HG02623 (cell line): ENCODE data around the gene SEC14L3.

Source experiments
- ATAC-seq: cut with Tn5 transposase; IDR thresholded peaks from one replicate; pipeline ENCODE4 v1.9.1; 2021; ENCODE audit warnings: moderate library complexity; ENCODE audit not compliant: unreplicated experiment

Gene SEC14L3

DNA sequence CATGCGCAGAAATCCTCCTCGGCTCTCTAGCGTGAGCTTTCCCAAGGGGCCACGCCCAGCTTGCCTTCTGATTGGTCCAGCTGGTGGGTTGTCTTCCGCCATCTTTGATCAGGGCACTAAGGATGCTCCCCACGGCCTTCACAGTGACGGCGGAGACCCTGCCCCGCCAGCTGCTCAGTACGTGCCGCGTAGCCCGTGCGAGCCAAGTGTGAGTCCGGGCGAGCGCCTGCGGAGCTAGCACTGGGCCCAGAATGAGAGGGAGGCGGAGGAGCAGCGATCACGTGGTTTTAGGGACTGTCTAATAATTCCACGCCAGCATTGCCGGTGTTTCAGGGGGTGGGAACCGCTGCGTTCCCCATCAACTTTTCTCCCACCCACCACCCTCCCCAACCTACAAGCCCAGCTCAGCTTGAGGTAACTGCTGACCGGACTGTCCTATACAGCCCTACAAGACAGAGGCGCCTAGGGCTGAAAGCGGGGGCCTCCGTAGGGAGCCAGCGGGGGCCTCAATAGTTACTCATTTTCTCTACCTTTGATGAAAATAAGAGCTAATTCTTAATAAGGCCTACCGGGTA is 47.8 kb downstream of the SEC14L3 start:
- peak; percentile 79 for ATAC-seq

- peak; percentile 23 for ATAC-seq
Observed at GRCh38 chr22:30423301-30423958, 48.4 kb downstream of the SEC14L3 start.

- no peak for ATAC-seq
Observed at GRCh38 chr22:30422481-30423300, 49.1 kb downstream of the SEC14L3 start.

- ATAC-seq: no peak
Observed at GRCh38 chr22:30421695-30422480, 49.9 kb downstream of the SEC14L3 start.

DNA sequence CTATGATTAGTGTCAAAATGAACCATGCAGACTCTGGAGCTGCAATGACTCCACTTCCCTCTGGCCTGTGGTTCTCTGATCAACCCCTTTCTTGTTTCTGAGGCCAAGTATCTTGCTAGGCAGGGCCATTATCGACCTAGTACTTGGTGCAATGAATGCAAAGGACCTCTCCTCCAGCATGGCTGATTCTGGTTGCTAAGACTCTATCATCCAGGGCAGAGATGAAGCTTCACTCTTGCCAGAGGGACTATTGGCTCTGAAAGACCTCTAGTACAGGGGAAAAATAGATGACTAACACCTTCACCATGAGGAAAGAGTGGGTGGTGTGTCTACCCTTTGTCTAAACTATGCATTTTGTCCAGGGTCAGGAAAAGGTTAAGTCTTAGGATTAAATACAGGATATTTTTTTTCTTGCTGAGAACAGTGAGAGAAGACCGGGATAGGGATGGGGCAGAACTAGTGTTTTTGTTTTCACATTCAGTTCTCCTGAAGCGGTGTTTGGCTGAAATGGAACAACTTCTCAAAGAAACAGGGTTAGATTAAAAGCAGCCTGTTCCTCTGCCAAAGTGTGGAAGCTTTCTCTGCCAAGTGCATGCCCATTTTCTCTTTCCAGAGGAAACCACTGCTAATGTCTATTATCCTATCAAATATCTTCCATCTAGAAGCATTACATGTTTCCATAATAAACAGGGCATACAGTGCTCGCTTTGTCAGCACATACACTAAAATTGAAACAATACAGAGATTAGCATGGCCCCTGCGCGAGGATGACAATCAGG is 51.3 kb downstream of the SEC14L3 start:
- no peak for ATAC-seq

GRCh38 chr22:30416837-30417236 is 55.0 kb downstream of the SEC14L3 start:
- ATAC-seq: no peak

DNA sequence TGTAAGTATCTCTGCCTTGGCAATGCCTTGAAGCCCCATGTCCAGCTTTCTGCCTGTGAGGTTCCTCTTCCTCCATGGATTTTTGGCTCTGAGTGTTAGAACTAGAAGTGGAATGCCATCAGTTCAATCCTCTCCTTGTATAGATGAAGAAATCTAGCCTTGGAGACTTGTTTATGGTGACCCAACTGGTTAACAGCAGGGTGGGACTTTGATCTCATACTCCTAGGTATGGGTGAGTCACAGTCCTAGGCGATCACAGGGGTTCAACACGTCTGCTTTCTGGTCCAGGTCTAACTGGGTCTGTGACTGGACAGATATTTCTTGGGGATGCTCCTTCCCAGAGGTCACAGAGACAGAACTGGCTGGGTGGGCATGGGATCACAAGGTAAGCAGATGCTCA is 55.4 kb downstream of the SEC14L3 start:
- no peak for ATAC-seq

DNA sequence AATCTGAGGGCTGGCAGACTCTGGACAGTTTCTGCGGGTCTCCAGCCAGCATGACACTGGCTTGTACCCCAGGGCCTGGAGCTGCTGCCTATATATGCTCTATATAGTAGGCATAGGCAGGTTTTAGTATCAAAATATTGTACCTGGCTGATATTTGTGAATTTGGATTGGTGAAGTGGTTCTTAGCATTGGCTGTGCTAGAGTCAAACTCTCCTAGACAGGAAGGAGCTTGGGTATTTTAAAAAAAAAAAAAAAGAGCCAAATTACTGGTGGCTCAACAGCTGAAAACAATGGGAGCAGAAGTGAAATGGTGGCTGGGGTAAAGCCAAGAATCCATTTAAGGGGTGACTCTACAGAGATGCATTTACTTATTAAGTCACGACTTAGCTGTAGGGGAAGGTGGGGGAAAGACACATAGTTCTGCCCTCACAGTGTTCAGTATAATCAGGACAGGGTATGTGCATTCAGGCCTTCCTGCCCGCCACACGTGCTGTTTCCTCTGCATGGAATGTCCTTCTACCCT is 57.2 kb downstream of the SEC14L3 start:
- ATAC-seq: no peak

DNA sequence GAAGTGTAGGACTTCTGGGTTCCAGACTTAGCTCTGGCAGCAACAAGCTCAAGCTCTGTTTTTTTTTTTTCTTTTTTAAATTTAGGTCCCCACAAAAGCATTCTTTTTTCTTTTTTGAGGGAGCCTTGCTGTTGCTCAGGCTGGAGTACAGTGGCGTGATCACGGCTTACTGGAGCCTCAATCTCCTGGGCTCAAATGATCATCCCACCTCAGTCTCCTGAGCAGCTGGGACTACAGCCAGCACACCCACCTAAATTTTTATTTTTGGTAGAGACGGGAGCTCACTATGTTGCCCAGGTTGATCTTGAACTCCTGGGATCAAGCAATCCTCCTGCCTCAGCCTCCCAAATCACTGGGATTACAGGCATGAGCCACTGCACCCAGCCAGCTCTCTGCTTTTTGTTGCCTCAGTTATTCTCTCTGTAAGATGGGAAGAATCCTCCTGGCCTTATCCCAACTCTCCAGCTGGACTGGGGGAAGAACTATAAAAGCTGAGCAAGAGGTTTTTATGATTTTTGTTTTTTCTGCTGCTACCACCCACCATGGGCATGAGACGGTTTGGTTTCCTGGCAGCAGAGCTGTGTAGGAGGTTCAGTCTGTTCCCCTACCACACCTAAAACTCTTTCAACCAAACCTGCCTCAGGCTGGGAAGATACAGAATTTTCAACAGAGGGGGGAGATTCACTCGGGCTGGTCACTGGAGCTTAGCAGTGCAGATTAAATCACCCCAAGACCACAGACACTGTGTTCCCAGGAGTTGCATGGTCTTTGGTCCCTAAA is 57.9 kb downstream of the SEC14L3 start:
- ATAC-seq: no peak

DNA sequence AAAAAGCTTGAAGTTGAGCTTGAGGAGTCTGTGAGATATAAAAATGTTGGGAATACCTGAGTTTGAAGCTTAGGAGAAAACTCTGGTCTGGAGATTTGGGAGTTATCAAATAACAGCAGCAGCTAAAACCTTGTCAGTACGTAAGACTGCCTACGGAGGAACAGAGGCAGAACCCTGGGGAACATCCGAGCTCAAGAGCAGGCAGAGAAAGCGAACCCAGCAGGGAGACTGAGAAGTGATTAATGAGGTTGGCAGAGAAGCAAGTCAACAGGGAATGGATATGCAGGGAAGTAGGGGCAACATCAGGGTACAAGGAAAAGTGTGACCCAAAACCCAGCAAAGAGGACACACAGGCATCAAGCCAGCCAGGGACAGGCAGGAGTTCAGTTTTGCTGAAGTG is 58.8 kb downstream of the SEC14L3 start:
- ATAC-seq: no peak

GRCh38 chr22:30411780-30412179 is 60.0 kb downstream of the SEC14L3 start:
- ATAC-seq: no peak
